ENCODE measurements around the gene SLC6A13.
"Not testable (repeated sequence)": the region's sequence is repeated elsewhere in the genome, so short reads cannot be mapped to it uniquely, and the experiment has no call there.

The SLC6A13 gene

DNA sequence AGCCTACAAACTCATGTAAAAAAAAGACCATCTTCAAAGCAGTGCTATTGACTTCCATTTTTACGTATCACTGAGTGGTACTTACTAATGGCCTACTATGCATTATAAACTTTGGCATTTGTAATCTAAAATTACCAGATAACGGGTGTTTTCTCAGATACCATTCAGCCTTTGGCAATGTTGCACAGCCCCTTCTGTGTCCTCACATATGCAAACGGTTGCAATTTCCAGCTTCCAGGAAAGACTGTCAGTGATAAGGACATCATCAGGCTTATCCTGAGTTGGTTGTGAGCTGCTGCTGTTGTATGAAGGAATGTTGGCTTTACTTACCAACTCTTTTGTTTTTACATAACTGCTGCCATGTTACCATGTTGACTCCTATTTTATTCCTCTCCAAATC lies 1.6 kb upstream of the SLC6A13 start:
- DNase-seq (ENCODE audit: low read depth in 2 of 2), result no peak

DNA sequence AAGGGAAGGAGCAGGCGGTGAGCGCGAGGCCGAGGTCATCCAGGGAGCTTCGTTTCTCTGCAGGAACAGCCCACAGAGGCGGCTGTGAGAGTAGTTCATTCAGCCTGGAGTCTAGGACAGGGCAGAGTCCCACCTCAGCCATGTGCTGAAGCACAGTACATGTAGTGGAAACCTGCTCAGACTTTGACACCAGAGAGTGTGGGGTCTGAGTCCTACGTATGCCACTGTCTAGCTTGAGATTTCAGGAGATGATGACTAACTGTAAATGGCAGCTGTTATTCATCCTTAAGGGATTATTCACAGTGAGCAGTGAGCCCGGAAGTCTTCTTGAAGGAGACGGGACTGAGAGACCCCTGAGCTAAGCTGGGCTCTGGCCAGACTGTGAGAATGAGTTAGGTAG lies 938 bp upstream of the SLC6A13 start:
- DNase-seq (ENCODE audit: low read depth in 2 of 2), result no peak

DNA sequence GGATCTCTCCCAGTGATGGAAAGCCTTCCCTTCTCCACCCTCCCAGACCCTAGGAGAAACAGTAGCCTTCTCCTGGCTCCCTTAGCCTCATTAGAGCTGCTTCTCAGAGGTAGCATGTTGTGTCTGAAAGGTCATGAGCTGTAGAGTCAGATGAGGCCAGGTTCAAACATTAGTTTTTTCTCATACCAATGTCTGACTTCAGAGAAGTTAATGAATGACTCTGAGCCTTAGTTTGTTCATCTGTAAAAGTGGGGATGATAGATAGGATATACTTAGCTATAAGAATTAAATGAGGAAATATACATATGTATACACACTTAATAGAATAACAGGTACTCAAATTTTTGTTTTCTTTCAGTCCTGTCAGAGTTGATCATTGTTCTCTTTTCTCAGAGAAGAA lies 523 bp downstream of the SLC6A13 start:
- DNase-seq (ENCODE audit: low read depth in 2 of 2), result no peak

DNA sequence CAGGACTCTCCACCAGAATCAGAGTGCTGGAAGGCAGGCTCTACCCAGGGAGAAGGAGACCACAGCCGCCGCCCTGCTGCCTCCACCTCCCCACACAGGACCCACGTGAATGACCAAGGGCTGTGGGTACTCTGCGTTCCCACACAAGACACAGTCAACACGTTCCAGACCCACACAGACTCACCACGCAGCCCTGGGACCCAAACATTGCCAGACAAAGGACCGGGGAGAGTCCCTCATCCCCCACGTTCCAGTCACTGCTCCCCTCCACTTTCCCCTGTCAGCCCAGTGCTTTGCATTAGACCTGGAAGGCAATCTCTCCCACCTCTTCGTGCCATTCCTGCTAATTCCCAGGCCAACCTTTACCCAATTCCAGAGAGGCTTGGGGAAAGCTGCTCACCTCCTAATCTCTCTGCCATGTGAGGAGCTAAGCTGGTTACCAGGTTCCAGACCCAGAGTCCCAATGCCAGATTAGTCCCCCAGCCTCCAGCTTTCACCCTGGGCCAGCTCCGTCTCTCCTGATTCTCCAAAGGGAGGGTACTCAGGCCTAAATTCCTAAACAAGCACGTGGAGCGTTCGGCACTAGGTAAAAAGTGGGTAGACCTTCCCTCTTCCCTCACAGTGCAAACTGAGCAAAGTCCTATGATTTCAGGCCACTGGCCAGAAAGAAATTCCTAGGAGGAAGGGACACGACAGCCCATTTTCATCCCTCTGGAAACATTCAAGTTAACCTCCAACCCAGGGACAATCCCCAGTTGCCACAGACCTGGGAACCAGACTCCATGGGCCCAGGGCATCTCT lies 4.9 kb downstream of the SLC6A13 start:
- DNase-seq (ENCODE audit: low read depth in 2 of 2), result no peak

DNA sequence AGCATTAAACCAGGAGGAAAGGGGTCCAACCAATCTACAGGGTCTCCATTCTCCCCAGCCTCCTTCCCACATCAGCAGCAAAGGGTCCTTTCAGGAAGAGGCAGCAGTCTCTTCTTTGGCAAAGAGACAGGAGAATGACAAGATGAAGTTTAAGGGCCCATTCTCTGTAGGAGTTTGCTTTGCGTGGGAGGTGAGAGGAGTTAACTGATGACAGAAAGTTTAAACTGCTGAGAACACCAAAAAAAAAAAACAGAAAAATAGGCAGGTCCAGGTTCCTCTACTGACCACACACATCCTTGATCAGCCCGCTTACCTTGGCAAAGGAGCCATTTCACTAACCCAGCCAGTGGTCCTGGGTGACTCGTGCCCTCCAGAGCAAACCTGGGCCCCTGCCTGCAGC lies 5.7 kb downstream of the SLC6A13 start:
- DNase-seq (ENCODE audit: low read depth in 2 of 2), result no peak

DNA sequence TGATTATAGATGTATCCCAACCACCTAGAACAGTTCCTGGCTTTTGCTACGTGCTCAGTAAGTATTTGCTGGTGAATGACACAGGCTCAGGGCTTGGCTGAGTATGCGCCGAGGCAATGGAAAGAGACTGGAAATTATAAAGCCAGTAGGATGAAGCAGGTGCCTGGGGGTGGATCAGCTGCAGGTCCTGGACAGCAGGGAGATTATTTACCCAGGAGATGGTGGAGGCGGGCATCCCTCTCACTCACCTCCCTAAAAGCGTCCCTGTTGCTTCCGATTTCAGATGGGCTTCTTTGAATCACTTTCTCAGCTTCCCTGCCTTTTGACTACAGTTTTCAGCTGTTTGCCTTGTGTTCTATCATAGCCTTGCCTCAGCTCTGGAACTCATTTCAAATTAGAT lies 6.4 kb downstream of the SLC6A13 start:
- DNase-seq (ENCODE audit: low read depth in 2 of 2), result no peak

DNA sequence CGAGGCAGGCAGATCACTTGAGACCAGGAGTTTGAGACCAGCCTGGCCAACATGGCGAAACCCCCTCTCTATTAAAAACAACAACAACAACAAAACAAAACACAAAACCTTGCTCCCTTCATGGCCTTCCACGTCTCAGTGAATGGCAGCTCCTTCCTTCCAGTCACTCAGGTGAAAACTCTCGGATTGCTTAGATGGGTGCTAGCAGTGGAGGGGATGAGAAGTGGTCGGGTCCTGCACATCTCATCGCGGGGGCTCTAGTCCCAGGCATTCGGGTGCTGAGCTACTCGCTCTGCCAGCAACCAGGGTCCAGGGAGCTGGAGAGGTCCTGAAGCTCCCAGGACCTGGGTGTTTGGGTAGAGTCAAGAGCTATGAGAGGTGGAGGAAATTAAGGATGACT lies 7.7 kb downstream of the SLC6A13 start:
- DNase-seq (ENCODE audit: low read depth in 2 of 2), result no peak

DNA sequence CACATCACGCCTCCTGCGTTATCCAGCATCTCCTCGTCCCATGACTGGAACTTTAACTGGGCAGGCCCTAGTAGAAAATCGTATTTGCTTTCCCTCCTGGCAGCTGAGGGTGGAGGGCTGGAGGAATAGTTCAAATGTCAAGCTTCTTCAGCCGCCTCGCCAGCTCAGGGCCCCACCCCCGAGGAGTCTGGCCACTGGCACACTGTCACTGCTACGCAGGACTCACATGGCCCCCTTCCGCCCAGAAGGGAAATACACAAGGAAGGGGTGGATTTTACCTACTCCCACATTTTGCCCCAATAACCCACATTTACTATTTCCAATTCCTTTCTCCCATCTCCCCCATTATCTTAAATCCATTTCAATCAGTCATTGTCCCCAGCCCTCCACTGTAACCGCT lies 8.6 kb downstream of the SLC6A13 start:
- no peak for DNase-seq (ENCODE audit: low read depth in 2 of 2)

DNA sequence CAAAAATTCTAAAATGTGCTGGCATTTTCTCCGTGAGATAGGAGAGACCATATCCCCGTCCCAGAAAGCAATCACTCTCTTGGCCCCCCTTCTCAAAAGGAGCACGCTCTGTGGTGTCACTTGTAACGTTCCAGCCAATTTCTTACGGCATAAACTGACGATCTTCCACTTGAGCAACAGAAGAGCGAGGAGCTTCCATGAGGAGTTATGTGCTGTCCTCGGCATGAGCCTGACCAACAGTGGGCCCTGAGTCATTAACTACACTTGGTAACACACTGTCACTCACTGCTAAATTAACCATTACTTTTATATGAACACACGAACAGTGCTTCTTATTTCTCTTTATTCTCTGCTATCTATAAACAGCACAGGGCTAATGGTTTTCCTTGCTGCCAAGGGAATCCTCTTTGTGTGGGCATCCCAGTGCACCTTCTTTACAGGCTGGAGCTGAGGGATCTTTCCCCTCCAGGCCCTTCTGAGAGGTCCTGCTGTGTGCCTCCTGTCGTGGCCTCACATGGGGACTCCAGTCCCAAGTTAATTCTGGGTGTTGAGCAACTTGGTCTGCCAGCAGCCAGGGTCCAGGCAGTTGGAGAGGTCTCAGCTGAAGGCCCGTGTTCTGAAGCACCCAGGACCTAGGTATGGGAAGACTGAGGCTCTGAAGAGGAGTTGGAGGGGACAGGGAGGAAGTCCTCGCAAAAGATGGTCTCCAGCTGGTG lies 9.4 kb downstream of the SLC6A13 start:
- DNase-seq (ENCODE audit: low read depth in 2 of 2), result no peak

DNA sequence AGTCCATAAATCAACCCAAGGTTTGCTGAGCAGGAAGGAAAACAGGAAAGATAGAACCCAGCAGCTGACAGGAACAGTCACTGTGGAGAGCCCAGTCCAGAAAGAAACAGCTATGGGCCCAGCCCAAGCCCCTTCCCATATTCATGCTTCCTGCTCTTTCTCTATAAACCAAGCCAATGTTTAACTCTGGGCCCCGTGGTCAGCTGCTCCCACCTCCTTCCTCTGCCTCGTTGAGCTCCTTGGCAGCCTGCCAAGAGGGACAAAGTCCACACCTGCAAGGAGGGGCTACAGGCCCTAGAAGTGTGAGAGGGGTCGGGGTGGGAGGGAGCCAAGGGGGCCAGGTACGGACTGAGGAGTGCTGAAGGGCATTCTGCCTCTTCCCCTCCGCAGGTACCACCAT lies 10.0 kb downstream of the SLC6A13 start:
- DNase-seq (ENCODE audit: low read depth in 2 of 2), result no peak

DNA sequence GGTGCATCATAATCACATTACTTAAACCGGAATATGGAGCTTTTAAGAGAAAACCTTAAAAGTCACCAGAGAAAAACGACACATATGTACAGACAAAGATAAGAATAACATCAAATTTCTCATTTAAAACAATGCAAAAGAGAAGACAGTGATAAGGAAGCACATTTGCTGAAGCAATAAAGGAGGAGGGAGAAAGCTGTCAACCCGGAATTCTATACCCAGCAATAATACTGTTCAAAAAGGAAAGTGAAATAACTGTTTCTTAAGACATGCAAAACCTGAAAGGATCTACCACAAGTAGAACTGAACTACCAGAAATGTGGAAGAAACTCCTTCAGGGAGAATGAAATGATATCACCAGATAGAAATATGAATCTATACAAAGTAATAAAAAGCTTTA lies 15.4 kb downstream of the SLC6A13 start:
- no peak for DNase-seq (ENCODE audit: low read depth in 2 of 2)

DNA sequence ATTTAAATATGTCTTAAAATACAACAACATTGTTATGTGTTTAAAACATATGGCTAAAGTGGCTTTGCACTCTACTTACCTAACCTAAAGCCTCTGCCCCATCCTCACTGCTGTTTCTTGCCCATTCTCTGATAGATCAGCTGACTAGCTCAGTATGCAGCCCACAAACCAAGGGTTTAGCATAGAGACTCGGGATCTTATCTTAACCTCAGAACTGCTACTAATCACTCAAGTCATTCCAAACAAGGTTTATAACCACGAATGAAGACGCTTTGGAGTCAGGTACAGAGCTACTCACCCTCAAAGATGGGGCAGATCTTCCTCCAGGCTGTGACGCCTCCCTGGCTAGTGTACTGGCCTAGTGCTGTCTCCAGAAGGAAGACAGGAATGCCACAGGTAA lies 19.3 kb downstream of the SLC6A13 start:
- DNase-seq (ENCODE audit: low read depth in 2 of 2), result no peak

DNA sequence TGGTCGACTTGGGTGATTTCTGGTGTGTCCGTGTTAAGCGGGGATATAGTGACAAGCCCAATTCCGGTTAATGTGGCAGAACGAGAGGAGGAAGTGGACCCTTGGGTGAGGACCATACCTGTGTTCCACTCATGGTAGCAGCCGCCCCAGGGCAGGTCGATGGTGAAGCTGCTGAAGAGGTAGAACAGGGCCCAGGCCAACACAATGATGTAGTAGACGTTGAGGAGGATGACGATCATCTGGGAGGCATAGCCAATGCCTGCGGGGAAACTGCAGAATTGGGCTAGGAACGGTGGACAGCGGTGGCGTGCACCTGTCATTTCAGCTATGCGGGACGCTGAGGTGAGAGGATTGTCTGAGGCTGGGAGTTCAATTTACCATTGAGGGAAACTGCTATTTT lies 20.1 kb downstream of the SLC6A13 start:
- DNase-seq (ENCODE audit: low read depth in 2 of 2), result no peak

DNA sequence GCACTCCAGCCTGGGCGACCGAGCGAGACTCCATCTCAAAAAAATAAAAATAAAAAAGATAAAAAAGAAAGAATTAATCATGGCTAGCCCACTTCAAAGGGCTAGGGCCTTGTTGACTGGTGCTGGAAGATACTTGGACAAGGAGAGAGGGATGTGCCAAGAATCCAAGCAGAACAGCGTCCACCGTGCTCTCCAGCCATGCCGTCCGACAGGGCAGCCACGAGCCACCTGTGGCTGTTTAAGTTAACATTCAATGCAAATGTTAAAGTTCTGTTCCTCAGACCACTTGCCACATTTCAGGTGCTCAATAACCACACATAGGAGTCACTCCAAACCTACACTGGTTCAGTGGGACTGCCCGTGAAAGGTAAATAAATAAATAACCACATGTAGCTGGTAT lies 21.4 kb downstream of the SLC6A13 start:
- no peak for DNase-seq (ENCODE audit: low read depth in 2 of 2)

DNA sequence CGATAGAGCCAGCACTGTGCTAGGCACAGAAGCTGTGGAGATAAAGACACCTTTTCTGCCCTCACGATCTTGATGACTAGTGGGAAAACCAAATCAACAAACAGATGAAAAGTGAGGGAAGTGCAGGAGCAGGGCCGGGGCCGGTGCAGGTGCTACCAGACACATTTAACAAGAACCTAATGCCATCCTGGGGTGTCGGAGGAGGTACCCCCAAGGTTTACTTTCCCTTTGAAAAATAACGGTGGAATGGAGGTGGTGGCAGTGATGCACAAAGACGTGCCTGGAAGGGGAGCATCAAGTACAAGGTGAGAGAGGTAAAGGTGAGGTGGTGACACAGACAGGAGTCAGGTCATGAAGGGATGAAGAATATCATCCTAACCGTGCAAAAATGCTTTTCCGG lies 22.1 kb downstream of the SLC6A13 start:
- DNase-seq (ENCODE audit: low read depth in 2 of 2), result no peak

DNA sequence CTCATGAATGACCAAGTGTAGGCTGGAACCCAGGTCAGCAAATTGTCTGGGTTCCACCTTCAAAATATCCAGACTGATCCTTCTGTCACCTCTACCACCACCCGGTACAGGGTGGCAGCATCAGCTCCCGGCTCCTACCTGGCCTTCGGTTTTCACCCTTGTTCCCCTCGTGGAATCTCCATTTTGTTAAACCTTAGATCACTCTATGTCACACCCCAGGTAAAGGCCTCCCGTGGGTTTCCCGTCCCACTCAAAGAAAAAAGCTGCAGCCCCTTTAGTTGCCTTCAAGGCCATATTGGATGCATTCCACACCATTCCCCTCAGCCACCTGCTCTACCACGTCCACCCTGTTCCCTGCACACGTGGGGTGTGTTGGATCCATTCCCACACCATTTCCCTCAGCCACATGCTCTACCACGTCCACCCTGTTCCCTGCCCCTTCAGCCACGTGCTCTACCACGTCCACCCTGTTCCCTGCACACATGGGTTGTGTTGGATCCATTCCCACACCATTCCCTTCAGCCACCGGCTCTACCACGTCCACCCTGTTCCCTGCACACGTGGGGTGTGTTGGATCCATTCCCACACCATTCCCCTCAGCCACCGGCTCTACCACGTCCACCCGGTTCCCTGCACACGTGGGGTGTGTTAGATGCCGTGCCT lies 23.8 kb downstream of the SLC6A13 start:
- DNase-seq (ENCODE audit: low read depth in 2 of 2), result no peak

DNA sequence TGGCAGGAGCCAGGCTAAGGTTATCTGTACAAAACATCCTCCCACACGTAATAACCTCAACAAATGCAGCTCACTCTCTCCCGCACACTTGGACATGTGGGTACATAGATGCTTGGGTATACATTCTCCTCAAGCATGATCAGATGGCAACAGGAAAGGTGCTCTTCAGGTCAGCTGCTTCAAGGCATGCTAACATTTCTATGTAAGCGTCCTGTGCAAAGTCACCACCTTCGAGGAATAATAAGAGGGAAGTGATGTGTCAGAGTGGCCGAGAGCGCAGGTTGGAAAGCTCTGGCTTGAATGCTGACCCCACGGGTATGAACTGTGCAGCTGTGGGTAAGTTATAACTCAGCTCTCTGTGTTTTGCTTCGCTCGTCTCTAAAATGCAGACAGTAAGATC lies 24.5 kb downstream of the SLC6A13 start:
- DNase-seq (ENCODE audit: low read depth in 2 of 2), result no peak

DNA sequence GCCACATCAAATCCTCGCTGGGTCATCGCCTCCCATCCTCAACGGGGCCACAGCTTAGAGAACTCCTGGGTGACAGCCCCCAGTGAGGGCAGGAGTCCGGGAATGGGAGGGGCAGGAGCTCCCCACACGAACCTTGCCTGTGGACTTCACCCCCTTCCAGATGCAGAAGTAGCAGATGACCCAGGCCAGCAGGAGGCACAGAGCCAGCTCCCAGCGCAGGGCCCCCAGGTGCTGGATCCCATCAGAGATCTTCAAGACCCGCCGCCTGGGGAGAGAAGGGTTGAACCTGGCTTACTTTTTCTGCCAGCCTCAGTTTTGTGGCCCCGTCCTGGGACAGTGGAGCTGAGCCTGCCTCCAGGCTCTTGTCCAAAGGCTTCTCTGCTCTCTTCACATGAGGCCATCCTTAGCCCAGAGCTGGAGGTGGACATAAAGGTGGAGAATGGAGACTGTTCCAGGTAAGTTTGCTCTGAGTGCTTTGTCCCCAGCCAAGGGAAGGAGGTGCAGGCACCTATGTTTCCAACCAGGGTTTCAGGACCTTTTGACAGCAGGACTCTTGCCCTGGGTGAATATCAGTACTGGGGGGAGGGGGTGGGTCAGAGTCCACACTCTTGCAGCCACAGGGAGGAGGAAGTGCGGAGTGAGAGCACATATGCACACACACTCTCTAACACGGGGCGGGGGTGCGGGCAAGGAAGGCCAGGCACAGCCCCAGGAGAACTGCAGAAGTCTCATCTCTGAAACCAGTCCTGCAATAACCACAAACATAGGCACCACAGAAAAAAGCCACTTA lies 25.4 kb downstream of the SLC6A13 start:
- DNase-seq (ENCODE audit: low read depth in 2 of 2), result no peak

DNA sequence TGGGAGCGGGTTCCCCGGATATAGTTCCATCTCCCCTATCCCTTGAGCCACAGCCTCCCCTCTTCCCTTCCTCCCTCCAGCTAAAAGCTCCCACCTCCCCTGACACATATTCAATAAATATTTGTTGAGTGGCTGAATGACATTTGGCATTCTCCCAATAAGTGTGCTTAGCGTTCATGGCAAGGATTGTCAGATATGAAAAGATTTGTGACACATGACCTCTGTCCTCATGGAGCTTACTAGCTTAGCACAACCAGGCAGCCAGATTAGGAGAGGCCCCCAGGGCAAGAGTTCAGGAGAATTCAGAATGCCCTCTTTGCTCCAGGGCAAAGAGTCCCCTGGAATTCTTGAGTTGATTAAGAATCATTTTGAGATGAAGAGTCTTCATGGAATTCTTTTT lies 26.2 kb downstream of the SLC6A13 start:
- no peak for DNase-seq (ENCODE audit: low read depth in 2 of 2)

DNA sequence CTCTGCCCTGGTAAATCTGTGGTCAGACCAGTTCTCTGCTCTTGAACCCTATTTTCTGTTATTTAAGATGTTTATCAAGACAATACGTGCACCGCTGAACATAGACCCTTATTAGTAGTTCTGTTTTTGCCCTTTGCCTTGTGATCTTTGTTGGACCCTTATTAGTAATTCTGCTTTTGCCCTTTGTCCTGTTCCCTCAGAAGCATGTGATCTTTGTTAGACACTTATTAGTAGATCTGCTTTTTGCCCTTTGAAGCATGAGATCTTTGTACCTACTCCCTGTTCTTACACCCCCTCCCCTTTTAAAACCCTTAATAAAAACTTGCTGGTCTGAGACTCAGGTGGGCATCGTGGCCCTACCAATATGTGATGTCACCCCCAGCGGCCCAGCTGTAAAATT lies 26.7 kb downstream of the SLC6A13 start:
- not testable (repeated sequence) for DNase-seq (ENCODE audit: low read depth in 2 of 2)

DNA sequence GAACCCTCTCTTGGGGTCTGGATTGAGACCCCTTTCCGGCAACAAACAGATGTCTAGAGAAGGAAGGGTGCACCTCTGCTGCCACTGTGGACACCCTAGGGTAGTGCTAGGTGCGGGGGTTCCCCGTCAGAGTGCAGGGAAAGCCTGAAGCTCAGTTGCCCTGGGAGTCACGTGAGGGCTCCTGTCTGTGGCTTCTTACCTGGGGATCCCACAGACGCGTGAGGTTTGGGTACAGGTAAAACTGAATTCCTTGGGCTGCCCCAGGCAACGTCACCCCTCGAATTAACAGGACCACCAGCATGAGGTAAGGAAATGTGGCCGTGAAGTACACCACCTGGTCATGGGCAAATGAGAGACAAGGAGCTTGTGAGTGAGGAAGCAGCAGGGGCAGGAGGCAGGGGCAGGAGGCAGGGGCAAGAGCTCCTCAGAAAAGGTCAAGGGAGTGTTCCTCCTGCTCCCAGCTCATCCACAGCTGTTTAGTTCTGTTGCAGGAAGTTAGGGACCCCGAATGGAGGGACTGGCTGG lies 27.7 kb downstream of the SLC6A13 start:
- DNase-seq (ENCODE audit: low read depth in 2 of 2), result no peak

DNA sequence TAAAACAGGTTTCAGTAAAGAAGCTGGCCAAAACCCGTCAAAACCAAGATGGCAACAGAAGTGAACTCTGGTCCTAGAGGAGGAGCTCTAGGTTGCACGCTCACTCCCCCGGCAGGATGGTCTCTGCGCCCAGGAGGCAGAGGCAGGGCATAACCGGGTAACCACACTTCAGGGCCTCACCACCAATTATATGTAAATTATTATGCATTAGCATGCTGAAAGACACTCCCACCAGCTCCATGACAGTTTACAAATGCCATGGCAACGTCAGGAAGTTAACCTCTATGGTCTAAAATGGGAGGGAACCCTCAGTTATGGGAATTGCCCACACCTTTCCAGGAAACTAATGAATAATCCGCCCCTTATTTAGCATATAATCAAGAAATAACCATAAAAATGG lies 28.6 kb downstream of the SLC6A13 start:
- no peak for DNase-seq (ENCODE audit: low read depth in 2 of 2)

Measured in stimulated activated CD4-positive, alpha-beta T cell treated with anti-CD3 and anti-CD28 coated beads, Interleukin-12 subunit alpha, Interleukin-12 subunit beta, amount 100 ng/mL, for 24 hours (primary cell).